Liver (tissue), 9 donors: ENCODE measurements around the gene ZNF415. TPM values are rescaled to one million over a fixed set of nuclear protein-coding genes. Genes with fewer than 3 reads are reported as not detected.

Source experiments
- DNase-seq: peaks from one replicate; pipeline ENCODE4 v3.0.0-alpha.2; 2017; ENCODE audit warnings: low spot score
- H3K27ac ChIP-seq, 2 donors: one replicate each; pipeline ENCODE4 v1.7.0; 2013; ENCODE audit warnings: inconsistent platforms in 2 of 2, low read length in 2 of 2, control low read depth in 1 of 2, low read depth in 1 of 2, mild to moderate bottlenecking in 1 of 2
- H3K27me3 ChIP-seq, 4 donors: one replicate each; pipeline versions ENCODE4 v1.6.1 to v1.7.0; 2013; ENCODE audit warnings: low read length in 3 of 4, inconsistent platforms in 1 of 4, mild to moderate bottlenecking in 1 of 4, moderate library complexity in 1 of 4; ENCODE audit not compliant: control insufficient read depth in 4 of 4, insufficient read depth in 4 of 4
- H3K36me3 ChIP-seq, 4 donors: one replicate each; pipeline versions ENCODE4 v1.6.1 to v1.7.0; 2013; ENCODE audit warnings: low read length in 3 of 4, mild to moderate bottlenecking in 3 of 4, low read depth in 1 of 4, moderate library complexity in 1 of 4; ENCODE audit not compliant: control insufficient read depth in 4 of 4, insufficient read depth in 3 of 4
- H3K4me1 ChIP-seq, 4 donors: one replicate each; pipeline versions ENCODE4 v1.6.1 to v1.7.0; 2013; ENCODE audit warnings: low read length in 3 of 4, mild to moderate bottlenecking in 3 of 4, moderate library complexity in 1 of 4; ENCODE audit not compliant: control insufficient read depth in 4 of 4, insufficient read depth in 4 of 4
- H3K4me3 ChIP-seq, 3 donors: one replicate each; pipeline versions ENCODE4 v1.6.1 to v1.7.0; 2013; ENCODE audit warnings: low read length in 3 of 3, control low read depth in 1 of 3, low read depth in 1 of 3, mild to moderate bottlenecking in 1 of 3
- H3K9ac ChIP-seq, 2 donors: one replicate each; pipeline ENCODE4 v1.7.0; 2013; ENCODE audit warnings: low read length in 2 of 2, mild to moderate bottlenecking in 2 of 2, moderate library complexity in 2 of 2, control low read depth in 1 of 2, low read depth in 1 of 2
- H3K9me3 ChIP-seq, 4 donors: one replicate each; pipeline versions ENCODE4 v1.6.1 to v1.7.0; 2013; ENCODE audit warnings: low read length in 3 of 4; ENCODE audit not compliant: control insufficient read depth in 4 of 4
- EGR1 ChIP-seq, 2 donors: IDR thresholded peaks; 2 replicates each; pipeline ENCODE4 v1.6.1; 2016 to 2018; ENCODE audit warnings: antibody characterized with exemption in 2 of 2, low read depth in 2 of 2
- FOXA1 ChIP-seq: IDR thresholded peaks from 2 replicates; pipeline ENCODE4 v1.6.1; 2016; ENCODE audit warnings: antibody characterized with exemption
- FOXA2 ChIP-seq: IDR thresholded peaks from 2 replicates; pipeline ENCODE4 v1.6.1; 2016; ENCODE audit warnings: antibody characterized with exemption
- GABPA ChIP-seq, 2 donors: IDR thresholded peaks in 1 of 2; conservative IDR thresholded peaks in 1 of 2; 2 replicates each; pipeline ENCODE4 v1.6.1; 2016; ENCODE audit warnings: antibody characterized with exemption in 2 of 2, mild to moderate bottlenecking in 1 of 2, moderate library complexity in 1 of 2
- HNF4A ChIP-seq, 2 donors: conservative IDR thresholded peaks; 2 replicates each; pipeline ENCODE4 v1.6.1; 2016; ENCODE audit warnings: antibody characterized with exemption in 2 of 2, mild to moderate bottlenecking in 2 of 2
- JUND ChIP-seq, 2 donors: IDR thresholded peaks; 2 replicates each; pipeline ENCODE4 v1.6.1; 2016; ENCODE audit warnings: antibody characterized with exemption in 2 of 2
- NR2F2 ChIP-seq: IDR thresholded peaks from 2 replicates; pipeline ENCODE4 v1.6.1; 2016; ENCODE audit warnings: antibody characterized with exemption
- RAD21 ChIP-seq, 2 donors: IDR thresholded peaks; 2 replicates each; pipeline ENCODE4 v1.6.1; 2016; ENCODE audit warnings: antibody characterized with exemption in 2 of 2, mild to moderate bottlenecking in 2 of 2
- RXRA ChIP-seq, 2 donors: IDR thresholded peaks; 2 replicates each; pipeline ENCODE4 v1.6.1; 2017 to 2018; ENCODE audit warnings: antibody characterized with exemption in 2 of 2, mild to moderate bottlenecking in 1 of 2
- SP1 ChIP-seq: IDR thresholded peaks from 2 replicates; pipeline ENCODE4 v1.6.1; 2018; ENCODE audit warnings: antibody characterized with exemption, mild to moderate bottlenecking
- TAF1 ChIP-seq: conservative IDR thresholded peaks from 2 replicates; pipeline ENCODE4 v1.6.1; 2016; ENCODE audit warnings: antibody characterized with exemption, mild to moderate bottlenecking
- YY1 ChIP-seq: IDR thresholded peaks from 2 replicates; pipeline ENCODE4 v1.6.1; 2016; ENCODE audit warnings: antibody characterized with exemption, mild to moderate bottlenecking
- WGBS: extraction: QIAGEN DNeasy Blood & Tissue Kit; methylation state at CpG from one replicate; pipeline ENCODE4 v1.1.7; 2013; 5-methylcytosine and 5-hydroxymethylcytosine counted together
- polyA plus RNA-seq, 2 donors: library from polyadenylated mRNA; stranded (reverse) in 1 of 2; unstranded in 1 of 2; fragments of 200-250 nt in 1 of 2; fragments of >200 nt in 1 of 2; fragmentation: Nextera tagmentation in 1 of 2; extraction: Ambion mirVana in 1 of 2; gene quantifications; one replicate each; pipeline versions ENCODE4 v1.2.1 to v1.2.3, GENCODE V29; 2013 to 2015
- total RNA-seq, 2 donors: library from RNA; depleted of rRNA; stranded (reverse); fragments of >200 nt; gene quantifications; one replicate each; pipeline ENCODE4 v1.2.3, GENCODE V29; 2014
- TF ChIP-seq, protein P1 (sequence below): IDR thresholded peaks from 2 replicates; pipeline ENCODE4 v1.6.1; 2016; ENCODE audit warnings: antibody characterized with exemption
- TF ChIP-seq, protein P2 (sequence below): IDR thresholded peaks from 2 replicates; pipeline ENCODE4 v1.6.1; 2016; ENCODE audit warnings: antibody characterized with exemption
- TF ChIP-seq, protein P3 (sequence below): IDR thresholded peaks from 2 replicates; pipeline ENCODE4 v1.6.1; 2016; ENCODE audit warnings: antibody characterized with exemption
- TF ChIP-seq, protein P4 (sequence below): fragments of 150-350 bp; IDR thresholded peaks from 2 replicates; pipeline ENCODE4 v1.5.1; 2017; ENCODE audit warnings: improper control_type of control experiment, low read depth, low read length; ENCODE audit not compliant: missing input control
- donor health status: healthy.
- donor health status: healthy.
- donor health status: healthy.
- donor health status: healthy.
- donor health status: healthy.

The ZNF415 gene
- total and polyA plus RNA-seq, 4 donors = 0.65 to 2.4 (median 1.2) TPM

DNA sequence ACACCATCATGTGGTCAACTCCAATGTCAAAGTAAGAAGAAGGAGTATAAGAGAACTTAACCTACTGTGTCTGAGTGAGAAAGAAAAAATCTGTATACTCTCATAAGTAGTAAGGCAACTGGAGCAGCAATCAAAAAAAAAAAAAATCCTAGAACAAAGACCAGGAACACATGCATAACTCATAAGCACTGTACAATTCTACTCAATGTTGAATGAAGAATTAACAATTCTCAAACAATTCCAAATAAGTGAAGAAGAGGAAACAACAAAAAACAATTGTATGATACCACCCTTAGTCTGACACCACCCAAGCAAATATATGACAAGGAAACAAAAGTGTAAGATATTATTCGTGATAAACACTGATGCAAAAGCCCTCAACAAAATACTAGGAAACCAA lies 54.0 kb downstream of the ZNF415 start:
- peaks cover 15 to 25% (median 22%) of the 10 kb centered on the region in 4 donors for H3K9me3 ChIP-seq
- H3K4me1 ChIP-seq = no peaks in the 10 kb centered on the region
- TF ChIP-seq, protein P1, sequence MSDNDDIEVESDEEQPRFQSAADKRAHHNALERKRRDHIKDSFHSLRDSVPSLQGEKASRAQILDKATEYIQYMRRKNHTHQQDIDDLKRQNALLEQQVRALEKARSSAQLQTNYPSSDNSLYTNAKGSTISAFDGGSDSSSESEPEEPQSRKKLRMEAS = no peak
- TF ChIP-seq SP1 (no peak), RXRA (IDR thresholded peaks at IDR 0.05) (no peak), GABPA (IDR thresholded peaks at IDR 0.05 in 1 of 2, conservative IDR thresholded peaks at IDR 0.05 in 1 of 2) (no peak), EGR1 (IDR thresholded peaks at IDR 0.05; ENCODE audit: low read depth in 2 of 2) (no peak), YY1 (no peak), NR2F2 (no peak), HNF4A (conservative IDR thresholded peaks at IDR 0.05) (no peak), FOXA1 (no peak), TAF1 (no peak), FOXA2 (no peak)
- TF ChIP-seq, protein P2, sequence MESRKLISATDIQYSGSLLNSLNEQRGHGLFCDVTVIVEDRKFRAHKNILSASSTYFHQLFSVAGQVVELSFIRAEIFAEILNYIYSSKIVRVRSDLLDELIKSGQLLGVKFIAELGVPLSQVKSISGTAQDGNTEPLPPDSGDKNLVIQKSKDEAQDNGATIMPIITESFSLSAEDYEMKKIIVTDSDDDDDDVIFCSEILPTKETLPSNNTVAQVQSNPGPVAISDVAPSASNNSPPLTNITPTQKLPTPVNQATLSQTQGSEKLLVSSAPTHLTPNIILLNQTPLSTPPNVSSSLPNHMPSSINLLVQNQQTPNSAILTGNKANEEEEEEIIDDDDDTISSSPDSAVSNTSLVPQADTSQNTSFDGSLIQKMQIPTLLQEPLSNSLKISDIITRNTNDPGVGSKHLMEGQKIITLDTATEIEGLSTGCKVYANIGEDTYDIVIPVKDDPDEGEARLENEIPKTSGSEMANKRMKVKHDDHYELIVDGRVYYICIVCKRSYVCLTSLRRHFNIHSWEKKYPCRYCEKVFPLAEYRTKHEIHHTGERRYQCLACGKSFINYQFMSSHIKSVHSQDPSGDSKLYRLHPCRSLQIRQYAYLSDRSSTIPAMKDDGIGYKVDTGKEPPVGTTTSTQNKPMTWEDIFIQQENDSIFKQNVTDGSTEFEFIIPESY = no peak
- TF ChIP-seq, protein P3, sequence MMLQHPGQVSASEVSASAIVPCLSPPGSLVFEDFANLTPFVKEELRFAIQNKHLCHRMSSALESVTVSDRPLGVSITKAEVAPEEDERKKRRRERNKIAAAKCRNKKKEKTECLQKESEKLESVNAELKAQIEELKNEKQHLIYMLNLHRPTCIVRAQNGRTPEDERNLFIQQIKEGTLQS = no peak
- WGBS = 85% methylated on average over 1 of the region's 1 CpG
- no peaks in the 10 kb centered on the region for H3K27me3 ChIP-seq
- DNase-seq = no peak
- H3K36me3 ChIP-seq = peaks cover 2 to 39% (median 19%) of the 10 kb centered on the region in 4 donors
- no peak overlapping the region for H3K9ac ChIP-seq
- no peak overlapping the region for H3K4me3 ChIP-seq
- no peak overlapping the region for H3K27ac ChIP-seq

DNA sequence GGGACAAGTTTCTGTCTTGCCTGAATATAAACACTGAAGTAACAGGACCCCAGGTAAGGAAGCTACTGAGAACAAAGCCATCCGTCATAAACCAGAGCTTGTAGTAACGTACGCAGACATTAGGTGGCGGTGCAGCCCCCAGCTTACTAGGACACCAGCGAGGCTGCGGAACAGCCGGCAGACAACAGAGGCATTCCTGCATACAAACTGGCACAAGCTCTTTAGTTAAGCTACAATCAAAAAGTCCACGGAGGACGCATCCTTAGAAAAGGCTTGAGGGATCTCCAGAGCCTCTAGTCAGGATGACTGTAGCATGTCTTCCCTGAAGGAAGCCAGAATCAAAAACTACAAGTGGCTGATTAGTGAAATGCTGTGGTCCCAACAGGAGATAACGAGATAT lies 55.7 kb downstream of the ZNF415 start:
- TF ChIP-seq, protein P4, sequence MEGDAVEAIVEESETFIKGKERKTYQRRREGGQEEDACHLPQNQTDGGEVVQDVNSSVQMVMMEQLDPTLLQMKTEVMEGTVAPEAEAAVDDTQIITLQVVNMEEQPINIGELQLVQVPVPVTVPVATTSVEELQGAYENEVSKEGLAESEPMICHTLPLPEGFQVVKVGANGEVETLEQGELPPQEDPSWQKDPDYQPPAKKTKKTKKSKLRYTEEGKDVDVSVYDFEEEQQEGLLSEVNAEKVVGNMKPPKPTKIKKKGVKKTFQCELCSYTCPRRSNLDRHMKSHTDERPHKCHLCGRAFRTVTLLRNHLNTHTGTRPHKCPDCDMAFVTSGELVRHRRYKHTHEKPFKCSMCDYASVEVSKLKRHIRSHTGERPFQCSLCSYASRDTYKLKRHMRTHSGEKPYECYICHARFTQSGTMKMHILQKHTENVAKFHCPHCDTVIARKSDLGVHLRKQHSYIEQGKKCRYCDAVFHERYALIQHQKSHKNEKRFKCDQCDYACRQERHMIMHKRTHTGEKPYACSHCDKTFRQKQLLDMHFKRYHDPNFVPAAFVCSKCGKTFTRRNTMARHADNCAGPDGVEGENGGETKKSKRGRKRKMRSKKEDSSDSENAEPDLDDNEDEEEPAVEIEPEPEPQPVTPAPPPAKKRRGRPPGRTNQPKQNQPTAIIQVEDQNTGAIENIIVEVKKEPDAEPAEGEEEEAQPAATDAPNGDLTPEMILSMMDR = peak; percentile 35
- TF ChIP-seq TAF1 (no peak), RAD21 (IDR thresholded peaks at IDR 0.05) (peak; percentile 69 to 76)
- peak overlapping the region in 2 of 3 donors; percentile 45 to 53 for H3K4me3 ChIP-seq
- H3K27me3 ChIP-seq = no peaks in the 10 kb centered on the region
- no peaks in the 10 kb centered on the region for H3K4me1 ChIP-seq
- peaks cover 25 to 30% (median 28%) of the 10 kb centered on the region in 4 donors for H3K9me3 ChIP-seq
- H3K36me3 ChIP-seq = peaks cover 9 to 43% (median 25%) of the 10 kb centered on the region in 4 donors
- no peak overlapping the region for H3K9ac ChIP-seq
- WGBS = 65% methylated on average over 10 of the region's 10 CpGs
- no peak overlapping the region for H3K27ac ChIP-seq
- DNase-seq = peak; percentile 65

DNA sequence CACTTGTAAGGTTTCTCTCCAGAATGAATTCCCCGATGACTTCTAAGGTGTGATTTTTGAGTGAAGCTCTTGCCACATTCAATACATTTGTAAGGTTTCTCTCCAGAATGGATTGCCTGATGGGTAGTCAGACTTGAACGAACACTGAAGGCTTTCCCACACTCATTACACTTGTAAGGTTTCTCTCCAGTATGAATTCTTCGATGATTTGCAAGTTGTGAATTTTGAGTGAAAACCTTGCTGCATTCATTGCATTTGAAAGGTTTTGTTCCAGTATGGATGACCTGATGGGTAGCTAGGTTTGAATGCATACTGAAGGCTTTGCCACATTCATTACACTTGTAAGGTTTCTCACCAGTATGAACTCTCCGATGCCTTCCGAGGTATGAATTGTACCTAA lies 63.9 kb downstream of the ZNF415 start:
- peak overlapping the region in 2 of 3 donors; percentile 52 to 54 for H3K4me3 ChIP-seq
- H3K4me1 ChIP-seq = no peaks in the 10 kb centered on the region
- H3K9ac ChIP-seq = no peak overlapping the region
- no peaks in the 10 kb centered on the region for H3K27me3 ChIP-seq
- peaks cover 39 to 60% (median 55%) of the 10 kb centered on the region in 4 donors for H3K9me3 ChIP-seq
- peaks cover 19 to 52% (median 32%) of the 10 kb centered on the region in 4 donors for H3K36me3 ChIP-seq
- 98% methylated on average over 5 of the region's 5 CpGs for WGBS
- no peak for DNase-seq
- H3K27ac ChIP-seq = no peak overlapping the region
- no peak for TF ChIP-seq EGR1 (IDR thresholded peaks at IDR 0.05; ENCODE audit: low read depth in 2 of 2)
- TF ChIP-seq TAF1 = no peak
- no peak for TF ChIP-seq RXRA (IDR thresholded peaks at IDR 0.05)
- TF ChIP-seq, protein P2 = no peak
- TF ChIP-seq RAD21 (IDR thresholded peaks at IDR 0.05) = no peak
- no peak for TF ChIP-seq GABPA (IDR thresholded peaks at IDR 0.05 in 1 of 2, conservative IDR thresholded peaks at IDR 0.05 in 1 of 2)
- TF ChIP-seq, protein P4 = no peak
- TF ChIP-seq FOXA2 = no peak
- TF ChIP-seq, protein P3 = no peak
- no peak for TF ChIP-seq FOXA1
- no peak for TF ChIP-seq YY1
- no peak for TF ChIP-seq JUND (IDR thresholded peaks at IDR 0.05)
